Vagina (tissue), 2 donors: ENCODE results near the gene WAPL.

Experiments
- POLR2A ChIP-seq, 2 donors: fragments of 450-650 bp; IDR thresholded peaks; one replicate each; pipeline ENCODE4 v1.6.1; 2017; ENCODE audit warnings: antibody characterized with exemption in 2 of 2, mild to moderate bottlenecking in 2 of 2, moderate library complexity in 2 of 2
- TF ChIP-seq, protein P1 (sequence below), 3 experiments: fragments of 450-650 bp in 2 of 3; fragments of 200-600 bp in 1 of 3; sonication (generic) in 1 of 3; IDR thresholded peaks; one replicate each; pipeline ENCODE4 v1.5.1; 2017 to 2019; ENCODE audit warnings: antibody characterized with exemption in 3 of 3, mild to moderate bottlenecking in 2 of 3, moderate library complexity in 2 of 3

DNA sequence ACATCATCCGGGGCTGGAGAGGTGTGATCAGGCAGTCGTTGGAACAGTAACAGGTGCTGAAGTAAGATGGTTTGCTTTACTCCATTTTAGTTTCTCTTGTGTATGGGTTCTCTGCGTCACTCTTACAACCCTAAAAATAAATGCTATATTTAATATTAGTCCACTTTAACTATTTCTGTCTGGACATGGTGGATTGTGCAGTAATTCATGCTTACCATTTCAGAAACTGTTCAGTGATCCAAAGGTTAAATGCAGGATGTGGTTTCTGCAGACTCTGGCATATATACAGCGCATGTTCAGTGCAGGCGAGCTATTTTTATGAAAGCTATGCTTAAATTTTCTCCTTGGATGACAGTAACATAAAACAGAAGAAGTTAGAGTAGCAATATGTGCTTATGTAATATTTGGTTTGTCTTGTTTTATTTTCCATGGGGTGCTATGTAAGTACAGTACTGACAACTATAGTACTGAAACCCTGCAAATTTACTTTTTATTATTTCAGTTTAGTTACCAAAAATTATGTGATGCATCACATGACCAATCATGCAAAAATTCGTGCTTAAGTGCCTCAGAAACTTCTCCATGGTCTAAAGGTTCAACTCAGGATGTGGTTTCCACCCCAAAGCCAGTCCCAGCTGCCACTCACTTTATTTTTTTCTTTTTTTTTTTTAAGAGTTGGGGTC lies 108.4 kb downstream of the WAPL start:
- no peak for TF ChIP-seq POLR2A (IDR thresholded peaks at IDR 0.05)
- TF ChIP-seq, protein P1, sequence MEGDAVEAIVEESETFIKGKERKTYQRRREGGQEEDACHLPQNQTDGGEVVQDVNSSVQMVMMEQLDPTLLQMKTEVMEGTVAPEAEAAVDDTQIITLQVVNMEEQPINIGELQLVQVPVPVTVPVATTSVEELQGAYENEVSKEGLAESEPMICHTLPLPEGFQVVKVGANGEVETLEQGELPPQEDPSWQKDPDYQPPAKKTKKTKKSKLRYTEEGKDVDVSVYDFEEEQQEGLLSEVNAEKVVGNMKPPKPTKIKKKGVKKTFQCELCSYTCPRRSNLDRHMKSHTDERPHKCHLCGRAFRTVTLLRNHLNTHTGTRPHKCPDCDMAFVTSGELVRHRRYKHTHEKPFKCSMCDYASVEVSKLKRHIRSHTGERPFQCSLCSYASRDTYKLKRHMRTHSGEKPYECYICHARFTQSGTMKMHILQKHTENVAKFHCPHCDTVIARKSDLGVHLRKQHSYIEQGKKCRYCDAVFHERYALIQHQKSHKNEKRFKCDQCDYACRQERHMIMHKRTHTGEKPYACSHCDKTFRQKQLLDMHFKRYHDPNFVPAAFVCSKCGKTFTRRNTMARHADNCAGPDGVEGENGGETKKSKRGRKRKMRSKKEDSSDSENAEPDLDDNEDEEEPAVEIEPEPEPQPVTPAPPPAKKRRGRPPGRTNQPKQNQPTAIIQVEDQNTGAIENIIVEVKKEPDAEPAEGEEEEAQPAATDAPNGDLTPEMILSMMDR (IDR thresholded peaks at IDR 0.05): no peak
